DMS53 treated with DMSO at 0.1 percent for 48 hours (cell line): ENCODE measurements around the gene ZFHX3.

Source experiments
- DNase-seq: peaks from one replicate; lab custom pipeline; 2025; ENCODE audit not compliant: unreplicated experiment; lab: John Stamatoyannopoulos, UW

ZFHX3 gene

DNA sequence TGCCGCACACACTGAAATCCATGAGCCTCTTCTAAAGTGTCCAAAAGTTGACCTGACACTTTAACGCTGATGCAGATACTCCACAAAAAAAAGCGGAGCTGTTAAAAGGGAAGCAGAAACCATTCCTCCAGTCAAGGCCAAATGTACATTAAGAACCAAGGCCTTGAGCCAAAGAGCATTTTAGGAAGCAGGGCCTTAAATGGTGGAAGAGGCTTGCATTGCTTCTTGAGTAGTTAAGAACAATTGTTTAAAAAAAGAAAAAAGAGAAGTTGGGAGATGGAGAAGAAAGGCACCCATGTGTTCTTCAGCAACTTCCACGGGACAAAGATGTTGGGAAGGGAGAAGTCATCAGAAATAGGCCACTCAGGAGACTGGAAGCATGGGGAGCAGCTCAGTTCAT, 6.3 kb downstream of the ZFHX3 start:
- DNase-seq: no peak

DNA sequence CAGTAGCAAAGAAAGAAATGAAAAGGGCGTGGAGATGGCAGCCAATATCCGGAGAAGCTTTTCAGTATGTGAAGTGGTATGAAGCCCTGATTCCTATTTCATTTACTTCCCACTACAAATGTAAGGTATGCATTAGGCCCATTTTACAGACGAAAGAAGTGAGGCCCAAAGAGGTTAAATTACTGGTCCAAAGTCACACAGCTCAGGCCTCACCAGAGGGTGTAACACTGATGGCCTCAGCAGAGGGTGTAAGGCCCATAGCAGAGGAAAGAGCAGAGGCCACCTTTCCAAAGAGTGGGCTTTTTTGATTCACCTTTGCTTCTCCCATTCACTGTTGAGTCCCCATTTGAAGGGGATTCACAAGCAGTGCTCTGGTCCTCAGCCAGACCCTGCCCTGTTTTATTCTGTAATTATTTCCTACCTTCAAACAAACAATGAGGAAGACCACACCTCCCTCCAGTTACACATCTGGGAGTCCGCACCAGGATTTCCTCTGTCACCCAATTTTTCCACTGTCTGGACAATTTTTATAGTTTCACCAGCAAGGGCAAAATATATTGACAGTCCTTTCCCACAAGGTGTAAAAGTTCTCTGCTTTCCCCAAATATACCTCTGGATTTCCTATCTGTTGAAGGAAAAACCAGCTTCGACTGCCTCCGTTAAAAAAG, 7.1 kb downstream of the ZFHX3 start:
- no peak for DNase-seq

DNA sequence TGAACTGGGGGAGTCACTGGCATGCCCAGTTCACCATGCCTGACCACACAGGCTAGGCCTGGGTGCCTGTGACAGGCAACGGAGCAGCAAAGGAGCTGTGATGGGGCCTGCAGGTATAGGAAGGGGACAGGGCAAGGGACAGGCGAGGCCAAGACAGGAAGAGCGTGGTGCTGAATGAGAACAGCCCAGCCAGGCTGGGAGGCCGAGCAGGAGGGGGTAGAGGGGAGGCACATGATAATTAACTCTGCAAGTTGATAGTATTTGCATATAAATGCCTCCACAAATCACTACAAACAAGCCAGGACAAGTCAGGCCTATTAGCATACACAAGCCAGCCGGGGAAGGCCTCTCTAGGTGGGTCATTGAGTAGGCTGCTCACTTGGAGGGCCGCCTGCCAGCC, 7.8 kb downstream of the ZFHX3 start:
- DNase-seq: no peak

DNA sequence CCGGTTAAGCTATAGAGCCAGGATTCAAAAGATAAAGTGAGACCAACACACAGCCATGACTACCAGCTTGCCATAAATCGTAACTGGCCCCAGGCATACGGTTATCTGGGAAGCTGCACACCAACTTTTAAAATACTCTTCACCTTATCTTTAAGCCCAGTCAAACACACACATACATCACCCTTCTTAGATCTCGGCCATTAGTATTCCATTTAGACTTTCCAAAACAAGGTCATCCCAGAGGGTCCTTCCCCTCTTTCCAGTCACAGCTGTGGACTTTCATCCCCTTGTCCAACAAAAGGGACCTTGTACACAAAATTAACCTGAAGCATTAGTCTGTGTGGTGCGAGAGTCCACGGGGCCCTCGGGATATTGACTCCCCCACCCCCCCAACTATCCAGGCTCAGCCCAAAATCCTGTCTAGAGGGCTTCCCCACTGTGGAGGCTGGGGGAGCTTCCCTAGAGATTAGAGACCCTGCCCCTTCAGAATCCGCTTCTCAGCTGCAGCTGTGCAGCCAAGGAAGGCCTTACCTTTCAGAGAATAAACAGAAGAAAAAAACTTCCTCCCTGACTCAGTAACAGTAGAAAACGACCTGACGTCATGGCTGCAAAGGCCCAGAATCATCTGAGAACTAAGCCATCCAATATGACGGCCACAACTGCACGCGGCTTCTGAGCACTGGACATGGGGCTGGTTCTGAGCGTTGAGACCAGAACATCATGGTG, 9.9 kb downstream of the ZFHX3 start:
- no peak for DNase-seq

DNA sequence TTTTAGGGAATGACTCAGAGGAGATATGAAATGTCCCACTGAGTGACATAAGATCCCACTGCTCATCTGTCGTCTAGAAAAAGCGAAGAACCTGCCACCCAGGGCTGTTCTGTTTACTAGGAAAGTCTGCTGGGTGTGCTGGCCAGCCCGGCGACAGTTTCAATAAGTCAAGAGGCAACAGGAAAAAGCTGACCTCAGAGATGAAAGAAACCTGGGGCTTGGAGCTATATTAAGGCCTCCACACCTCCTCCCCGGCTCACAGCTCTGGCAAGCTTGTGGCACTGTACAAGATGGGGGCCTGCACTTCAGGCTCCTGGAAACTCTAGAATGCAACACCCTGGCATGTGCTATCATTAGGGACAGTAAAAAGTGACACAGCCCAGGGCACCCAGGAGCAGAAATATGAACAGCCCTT, 10.6 kb downstream of the ZFHX3 start:
- DNase-seq: no peak

DNA sequence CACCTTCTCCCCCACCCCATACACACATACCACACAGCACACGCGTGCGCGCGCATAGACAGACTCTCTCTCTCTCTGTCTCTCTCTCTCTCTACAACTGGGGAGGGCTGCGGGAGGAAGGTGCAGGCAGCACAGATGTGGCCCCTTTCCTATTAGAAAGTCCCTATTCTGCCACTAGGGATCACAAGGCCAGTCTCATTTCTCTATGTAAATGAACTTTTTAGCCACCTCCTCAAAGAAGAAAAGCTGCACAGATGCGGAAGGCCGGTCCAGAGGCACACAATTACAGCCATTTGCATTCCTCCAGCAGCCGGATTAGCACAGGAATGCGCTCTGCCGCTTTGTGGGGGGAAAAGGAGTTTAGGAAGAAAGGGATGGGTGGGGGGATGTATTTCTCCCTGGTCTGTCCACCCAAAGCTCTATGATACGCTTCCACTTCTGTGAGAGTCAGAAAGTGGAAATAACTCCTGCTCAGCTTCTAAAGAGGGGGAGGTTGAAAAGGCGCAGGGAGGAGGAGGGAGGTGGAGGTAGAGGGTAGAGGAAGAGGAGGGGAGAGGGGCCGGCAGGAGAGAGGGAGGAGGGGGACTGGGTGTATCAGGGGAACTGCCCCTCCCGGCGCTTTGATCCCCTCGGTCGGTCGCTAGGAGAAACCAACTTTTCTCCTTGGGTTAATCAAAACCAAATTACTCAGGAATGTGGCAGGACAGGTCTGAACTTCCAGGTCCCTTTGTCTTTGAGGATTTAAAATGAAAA, 11.7 kb downstream of the ZFHX3 start:
- no peak for DNase-seq

DNA sequence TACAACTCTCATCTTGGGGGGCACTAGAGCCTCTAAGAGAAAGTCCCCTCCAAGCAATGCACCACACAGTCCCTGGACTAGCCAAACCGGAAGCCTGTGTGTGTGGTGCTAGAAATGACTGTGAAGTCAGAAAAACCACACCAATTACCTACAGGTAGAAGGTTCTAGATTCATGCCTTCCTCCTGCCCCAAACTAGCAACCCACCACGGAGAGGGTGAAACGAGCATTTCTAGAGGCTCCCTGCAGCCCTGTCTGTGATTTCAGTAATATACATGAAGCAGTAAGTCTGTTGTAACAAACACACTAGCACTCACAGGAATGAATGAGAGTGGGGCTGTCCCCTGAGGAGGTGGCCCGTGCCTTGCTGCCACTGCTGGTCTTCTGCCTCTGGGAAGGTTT, 13.6 kb downstream of the ZFHX3 start:
- DNase-seq: no peak

DNA sequence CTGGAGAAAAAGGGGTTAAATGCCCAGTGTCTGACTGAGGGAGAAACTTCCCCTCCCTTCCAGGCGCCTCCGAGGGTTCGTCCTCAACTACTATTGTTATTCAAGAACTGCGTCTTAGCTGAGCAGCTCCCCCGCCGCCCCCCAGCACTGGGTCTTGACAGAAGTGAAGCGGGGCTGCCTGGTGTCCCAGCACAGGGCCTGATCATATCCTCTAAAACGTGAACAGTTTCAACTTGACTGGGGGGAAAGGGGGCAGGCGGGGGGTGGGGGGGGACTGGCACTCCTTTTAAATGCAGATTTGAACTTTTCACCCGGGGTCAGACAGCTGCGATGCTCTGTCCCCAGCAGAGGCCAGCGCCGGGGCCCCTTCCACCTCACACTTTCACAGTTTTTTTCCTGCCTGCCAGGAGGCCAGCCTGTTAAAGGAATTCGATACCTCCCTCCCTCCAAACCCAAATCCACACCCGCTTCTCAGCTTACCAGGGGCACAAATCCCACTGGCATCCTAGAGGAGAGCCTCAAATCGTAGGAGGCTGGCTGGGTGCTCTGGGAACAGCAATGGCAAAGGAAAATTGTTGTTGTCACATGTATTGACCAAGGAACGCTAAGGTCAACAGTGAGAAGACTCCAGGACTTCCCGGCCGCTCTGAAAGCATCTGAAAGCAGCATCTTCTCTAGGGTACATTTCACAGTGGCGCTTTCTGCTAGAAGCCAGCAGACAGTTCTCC, 14.5 kb downstream of the ZFHX3 start:
- DNase-seq: no peak

DNA sequence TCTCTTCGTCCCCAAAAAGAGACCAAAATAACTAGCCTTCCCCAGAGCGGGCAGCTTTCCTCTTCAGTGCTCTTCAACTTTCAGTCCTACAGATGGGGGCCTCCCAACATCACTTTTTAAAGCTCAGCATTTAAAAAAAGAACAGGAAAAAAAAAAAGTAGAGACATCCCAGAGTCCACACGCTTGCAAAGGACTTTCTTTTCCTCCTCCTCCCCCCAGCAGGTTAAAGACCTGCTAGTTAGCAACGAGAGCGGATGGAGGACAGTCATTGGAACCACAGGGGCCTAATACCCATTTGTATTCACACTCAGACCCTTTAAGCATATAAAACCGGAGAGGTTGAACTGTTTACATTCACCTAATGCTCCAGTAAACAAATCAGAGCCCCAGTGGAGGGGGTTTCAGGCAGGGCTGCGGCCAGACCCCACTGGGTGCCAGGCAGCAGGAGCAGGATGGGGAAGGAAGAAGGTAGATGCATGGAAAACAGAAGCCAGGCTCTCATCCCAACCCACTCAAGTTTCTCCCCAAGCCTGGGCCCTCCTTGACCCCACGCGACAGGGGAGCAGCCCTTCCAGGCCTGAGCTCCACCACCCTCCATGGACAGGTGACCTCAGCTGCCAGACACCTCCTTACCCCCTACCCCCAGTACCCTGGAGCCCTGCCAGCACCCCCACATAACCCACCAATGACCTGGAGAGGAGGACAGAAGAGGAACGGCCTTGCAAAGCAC, 15.2 kb downstream of the ZFHX3 start:
- DNase-seq: no peak

DNA sequence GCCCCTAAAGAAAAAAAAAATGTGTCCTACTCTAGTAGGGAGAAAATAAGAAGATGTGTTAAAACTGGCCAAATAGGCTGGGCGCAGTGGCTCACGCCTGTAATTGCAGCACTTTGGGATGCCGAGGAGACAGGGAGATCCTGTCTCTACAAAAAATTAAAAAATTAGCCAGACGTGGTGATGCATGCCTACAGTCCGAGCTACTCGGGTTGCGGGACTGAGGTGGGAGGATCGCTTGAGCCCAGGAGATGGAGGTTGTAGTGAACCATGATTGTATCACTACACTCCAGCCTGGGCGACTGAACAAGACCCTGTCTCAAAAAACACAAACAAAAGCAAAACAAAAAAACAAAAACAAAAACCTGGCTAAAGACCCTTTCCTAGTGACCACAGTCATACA, 15.9 kb downstream of the ZFHX3 start:
- DNase-seq: no peak

DNA sequence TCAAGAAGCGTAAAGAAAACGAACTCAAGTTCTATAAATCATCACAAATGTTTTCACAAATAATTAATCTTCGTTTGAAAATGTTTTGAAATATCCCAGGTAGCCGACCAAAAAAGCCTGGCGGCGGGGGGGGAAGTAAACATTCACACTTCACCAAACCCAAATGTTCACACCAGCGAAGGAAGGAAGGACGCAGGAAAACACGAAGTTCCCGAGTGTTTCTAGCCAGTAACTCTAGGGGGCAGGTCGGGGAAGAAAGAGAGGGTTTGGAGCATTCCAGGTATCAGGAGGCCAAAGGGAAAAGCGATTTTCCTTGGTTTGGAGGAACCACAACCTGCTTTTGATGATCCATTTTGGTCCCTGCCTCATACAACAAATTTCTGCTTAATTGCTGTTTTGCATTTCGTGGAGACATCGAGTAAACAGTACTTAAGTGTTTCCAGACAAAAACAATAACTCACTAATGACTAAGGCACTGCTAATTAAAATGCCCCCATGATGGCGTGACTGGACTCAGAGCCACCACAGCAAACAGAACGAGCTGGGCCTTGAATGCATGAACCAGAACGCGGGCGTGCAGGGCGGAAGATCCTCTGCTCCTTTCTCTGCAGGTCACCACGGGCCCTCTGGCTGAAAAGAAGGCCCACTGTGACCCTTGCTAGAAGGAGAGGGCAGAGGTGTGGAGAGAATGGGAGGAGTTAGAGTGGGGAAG, 16.6 kb downstream of the ZFHX3 start:
- DNase-seq: no peak

DNA sequence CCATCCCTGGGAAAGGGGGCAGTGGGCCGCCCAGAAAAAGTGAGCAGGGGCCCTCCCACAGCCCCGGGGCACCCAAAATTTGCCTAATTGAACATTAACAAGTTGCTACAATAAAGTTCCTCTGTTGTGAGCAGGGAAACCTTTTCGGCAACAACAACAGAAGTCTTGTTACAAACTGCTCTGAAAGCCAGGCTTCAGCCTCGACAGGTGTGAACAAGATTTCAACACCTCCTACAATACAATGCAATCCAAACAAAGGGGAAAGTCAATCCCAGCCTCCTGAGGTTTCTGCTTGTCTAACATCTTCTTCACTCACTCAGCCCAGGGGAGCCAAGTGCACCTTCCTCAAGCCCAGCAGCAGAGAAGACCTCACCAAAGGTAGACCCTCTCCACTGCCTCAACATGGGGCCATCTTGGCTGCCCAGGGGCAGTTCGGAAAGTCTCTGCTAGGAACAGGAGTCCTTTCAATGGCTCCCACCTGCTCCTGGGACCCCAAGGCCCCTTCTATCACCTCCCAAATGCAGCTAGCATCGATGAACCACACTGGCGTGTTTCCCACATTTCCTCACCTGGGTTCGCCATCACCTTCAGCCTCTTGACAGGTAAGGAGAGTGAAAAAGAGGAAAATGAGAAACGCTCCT, 19.1 kb downstream of the ZFHX3 start:
- no peak for DNase-seq

DNA sequence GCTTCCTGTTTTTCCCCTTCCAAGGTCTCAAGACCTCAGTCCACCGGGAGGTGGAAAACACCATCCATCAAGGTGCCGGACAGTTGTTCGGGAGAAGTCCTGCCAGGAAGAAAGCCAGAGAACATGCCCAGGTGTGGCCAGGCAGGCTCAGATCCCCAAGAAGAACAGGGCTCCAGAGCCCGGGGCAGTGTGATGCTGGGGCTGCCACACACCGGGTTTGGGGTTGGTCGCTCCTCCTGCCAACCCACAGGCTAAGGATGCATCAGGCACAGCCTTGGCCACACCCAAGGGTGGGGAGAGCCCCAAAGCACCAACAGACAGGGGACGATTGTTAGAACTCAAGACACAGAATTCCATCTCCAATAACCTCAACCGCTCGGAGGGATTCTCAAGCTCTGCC, 19.7 kb downstream of the ZFHX3 start:
- DNase-seq: no peak

DNA sequence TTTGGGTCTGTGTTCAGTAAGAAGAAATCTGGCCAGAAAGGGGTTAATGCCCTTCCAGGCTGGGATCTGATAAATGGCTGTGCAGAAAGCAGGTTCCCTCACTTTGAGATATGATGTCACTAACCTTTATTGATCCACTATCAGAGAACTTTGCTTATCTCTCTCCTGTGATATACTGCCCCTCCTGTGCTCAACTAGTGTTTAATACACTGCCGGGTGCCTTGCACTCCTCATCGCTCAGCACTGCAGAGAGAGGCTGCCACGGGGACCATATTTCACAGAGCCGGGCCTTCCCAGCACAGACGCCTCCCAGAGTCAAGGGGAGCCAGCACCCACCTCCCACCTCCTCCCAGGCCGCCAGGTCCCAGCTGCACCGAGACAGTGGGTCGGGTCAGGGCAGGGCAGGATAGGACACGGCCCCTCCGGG, 20.2 kb downstream of the ZFHX3 start:
- DNase-seq: no peak

DNA sequence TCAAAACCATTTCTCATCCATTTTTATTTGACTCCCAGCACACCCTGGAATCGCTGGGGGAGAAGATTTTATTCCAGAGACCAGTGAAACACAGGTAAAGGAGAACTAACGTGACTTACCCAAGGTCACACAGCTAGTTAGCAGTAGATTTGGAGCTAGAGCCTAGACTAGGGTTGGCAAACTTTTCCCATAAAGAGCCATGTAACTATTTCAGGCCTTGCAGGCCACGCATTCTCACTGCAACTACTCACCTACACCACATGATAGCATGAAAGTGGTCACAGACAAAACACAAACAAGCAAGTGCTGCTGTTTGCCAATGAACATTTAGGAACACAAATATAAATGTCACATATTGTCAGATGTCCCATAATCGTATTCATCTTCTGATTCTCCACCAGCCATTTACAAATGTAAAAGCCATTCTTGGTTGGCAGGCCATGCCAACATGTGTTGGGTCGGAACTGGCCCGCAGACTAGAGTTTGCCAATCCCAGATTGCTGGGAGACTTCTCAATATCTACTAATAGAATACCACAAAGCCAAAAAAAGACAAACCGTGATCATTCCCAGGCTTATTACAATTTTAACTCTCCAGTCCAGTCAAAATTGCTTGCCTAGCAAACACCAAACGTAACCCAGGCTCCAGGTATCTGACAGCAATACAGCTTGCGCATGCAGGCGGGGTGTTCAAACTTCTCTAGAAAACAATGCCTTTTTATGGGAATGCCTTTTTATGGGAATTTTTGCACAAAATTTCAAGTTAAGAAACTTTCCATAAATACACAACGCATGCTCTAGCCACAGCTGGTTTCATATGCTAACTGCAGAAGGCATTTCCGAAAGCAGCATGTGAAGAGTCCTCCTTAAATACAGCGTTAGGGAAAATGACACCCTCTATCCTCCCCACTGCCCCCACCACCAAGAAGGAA, 20.9 kb downstream of the ZFHX3 start:
- no peak for DNase-seq

DNA sequence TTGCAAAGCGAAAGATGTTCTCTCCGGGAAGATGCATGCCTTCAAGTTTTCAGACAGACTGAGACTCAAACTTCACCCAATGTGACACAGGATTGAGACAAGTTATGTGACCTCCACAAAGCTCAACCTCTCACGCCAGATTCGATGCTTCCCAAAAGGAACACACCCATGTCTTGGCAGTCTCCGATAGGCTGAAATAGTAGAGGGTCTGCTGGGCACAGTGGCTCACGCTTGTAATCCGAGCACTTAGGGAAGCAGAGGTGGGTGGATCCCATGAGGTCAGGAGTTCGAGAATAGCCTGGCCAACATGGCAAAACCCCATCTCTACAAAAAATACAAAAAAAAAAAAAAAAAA, 22.1 kb downstream of the ZFHX3 start:
- DNase-seq: no peak

DNA sequence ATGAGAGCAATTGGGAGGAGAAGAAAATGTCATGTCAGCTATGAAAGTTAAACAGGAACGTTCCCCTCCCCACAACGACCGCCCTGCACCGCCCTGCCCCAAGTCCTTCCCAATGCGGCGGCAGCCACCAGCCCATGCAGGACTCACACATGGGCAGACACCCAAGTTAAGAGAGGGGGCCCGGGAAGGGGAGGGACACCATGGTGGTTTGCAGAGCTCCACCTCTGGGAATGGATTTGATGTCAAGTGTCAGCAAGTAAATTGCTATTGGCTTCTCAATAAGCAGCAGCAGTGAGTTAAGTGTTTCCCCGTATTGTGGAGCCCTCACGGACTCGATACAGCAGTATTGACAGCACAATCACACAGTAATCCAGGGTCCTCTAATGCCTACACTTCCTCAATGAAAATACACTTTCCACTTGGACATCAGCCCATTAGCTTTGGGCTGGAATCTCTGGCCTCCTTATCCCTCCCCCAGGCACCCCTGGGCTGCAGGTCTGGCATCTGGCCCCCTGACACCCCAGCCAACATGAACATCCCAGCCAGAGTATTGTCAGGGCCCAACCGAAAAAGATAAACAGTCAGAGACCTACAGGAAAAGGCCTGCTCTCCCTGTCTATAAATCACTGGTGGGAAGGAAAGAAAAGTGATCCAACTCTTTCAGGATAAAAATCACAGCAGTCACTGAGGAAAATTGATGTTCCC, 22.6 kb downstream of the ZFHX3 start:
- no peak for DNase-seq

DNA sequence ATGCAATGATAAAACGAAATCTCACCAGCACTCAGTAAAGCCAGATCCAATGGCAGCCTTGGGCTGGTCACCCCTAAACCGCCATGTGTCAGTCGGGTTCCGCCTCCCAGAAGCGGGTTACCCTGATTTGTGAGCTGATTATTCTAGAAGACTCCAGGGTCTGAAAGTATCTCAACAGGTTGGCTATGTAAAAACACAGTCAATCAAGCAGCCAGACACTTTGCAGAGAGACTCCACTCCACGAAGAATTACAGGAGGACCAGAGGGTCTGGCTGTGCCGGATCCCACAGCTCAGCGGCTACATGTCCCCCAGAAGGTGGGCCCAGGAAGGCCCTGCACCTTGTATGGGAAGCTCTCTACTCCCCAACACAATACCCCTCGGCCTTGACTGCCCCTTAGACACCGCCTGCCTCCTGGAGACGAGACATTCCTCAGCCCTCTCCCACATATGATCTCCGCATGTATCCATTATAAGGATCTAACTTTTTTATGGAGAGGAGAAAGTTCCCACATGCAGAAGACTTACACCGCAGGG, 23.3 kb downstream of the ZFHX3 start:
- no peak for DNase-seq
